ENCODE measurements around the gene TLR10. TPM values are rescaled to one million over a fixed set of nuclear protein-coding genes. Genes with fewer than 3 reads are reported as not detected.

The TLR10 gene
- total and polyA plus RNA-seq, 11 donors = 0.18 to 0.24 TPM; not detected in 9

GRCh38 chr4:38788317-38788716, 5.5 kb upstream of the TLR10 start:
- intact Hi-C loops (cut with DNase I) = loop anchor here in 1 of 10 donors (10.0 kb wide), 1 partner anchor 346 kb away; no protein-coding TSS in a partner anchor
- no peak for DNase-seq
- peak overlapping the region in 1 of 12 donors; percentile 11 for H3K27ac ChIP-seq
- H3K4me3 ChIP-seq = no peak overlapping the region
- no peak for ATAC-seq
- peaks cover 0 to 21% (median 0%) of the 10 kb centered on the region in 12 donors for H3K4me1 ChIP-seq
- no peaks in the 10 kb centered on the region for H3K36me3 ChIP-seq
- 55 to 71% (median 60%) methylated on average over 1 of the region's 1 CpG for WGBS, 4 donors
- H3K27me3 ChIP-seq = no peaks in the 10 kb centered on the region
- H3K9me3 ChIP-seq = peaks cover 0 to 7% (median 0%) of the 10 kb centered on the region in 12 donors
- TF ChIP-seq CTCF (IDR thresholded peaks at IDR 0.05) (no peak), POLR2A (IDR thresholded peaks at IDR 0.05) (no peak)

GRCh38 chr4:38787693-38788092, 4.9 kb upstream of the TLR10 start:
- Histone ChIP-seq H3K4me1 (peaks cover 0 to 17% (median 0%) of the 10 kb centered on the region in 12 donors), H3K4me3 (no peak overlapping the region), H3K27ac (peak overlapping the region in 1 of 12 donors; percentile 11), H3K27me3 (no peaks in the 10 kb centered on the region), H3K9me3 (peaks cover 0 to 7% (median 0%) of the 10 kb centered on the region in 12 donors), H3K36me3 (no peaks in the 10 kb centered on the region)
- intact Hi-C loops (cut with DNase I) = loop anchor here in 1 of 10 donors (10.0 kb wide), 1 partner anchor 347 kb away; no protein-coding TSS in a partner anchor
- ATAC-seq = no peak
- no peak for TF ChIP-seq CTCF (IDR thresholded peaks at IDR 0.05)
- no peak for TF ChIP-seq POLR2A (IDR thresholded peaks at IDR 0.05)
- no peak for DNase-seq
- 84 to 88% (median 86%) methylated on average over 4 of the region's 4 CpGs for WGBS, 4 donors

- DNase-seq = peak in 2 of 5 donors; percentile 27 to 45
- H3K27ac ChIP-seq = peak overlapping the region in 1 of 12 donors; percentile 75
- peaks cover 0 to 12% (median 0%) of the 10 kb centered on the region in 12 donors for H3K4me1 ChIP-seq
- TF ChIP-seq POLR2A (IDR thresholded peaks at IDR 0.05) (no peak), CTCF (IDR thresholded peaks at IDR 0.05) (no peak)
- intact Hi-C loops (cut with DNase I) = loop anchor here in 1 of 10 donors (10.0 kb wide), 1 partner anchor 349 kb away; no protein-coding TSS in a partner anchor
- no peaks in the 10 kb centered on the region for H3K27me3 ChIP-seq
- ATAC-seq = peak in 3 of 4 donors; percentile 67 to 78 (median 77)
- H3K9me3 ChIP-seq = peaks cover 0 to 7% (median 0%) of the 10 kb centered on the region in 12 donors
- no peak overlapping the region for H3K4me3 ChIP-seq
- H3K36me3 ChIP-seq = no peaks in the 10 kb centered on the region
- WGBS, 4 donors = 77 to 88% (median 86%) methylated on average over 8 of the region's 8 CpGs
These were observed 3.2 kb upstream of the TLR10 start for GRCh38 chr4:38785901-38786402.

GRCh38 chr4:38785041-38785790, 2.4 kb upstream of the TLR10 start:
- ATAC-seq (no peak), DNase-seq (no peak)
- H3K27ac ChIP-seq = peak overlapping the region in 1 of 12 donors; percentile 75
- no peaks in the 10 kb centered on the region for H3K27me3 ChIP-seq
- WGBS, 4 donors = 70 to 75% (median 71%) methylated on average over 6 of the region's 6 CpGs
- peaks cover 0 to 16% (median 0%) of the 10 kb centered on the region in 12 donors for H3K4me1 ChIP-seq
- H3K36me3 ChIP-seq = no peaks in the 10 kb centered on the region
- TF ChIP-seq CTCF (IDR thresholded peaks at IDR 0.05) (no peak), POLR2A (IDR thresholded peaks at IDR 0.05) (no peak)
- H3K4me3 ChIP-seq = no peak overlapping the region
- intact Hi-C loops (cut with DNase I) = loop anchor here in 1 of 10 donors (10.0 kb wide), 1 partner anchor 350 kb away; no protein-coding TSS in a partner anchor
- peaks cover 0 to 7% (median 0%) of the 10 kb centered on the region in 12 donors for H3K9me3 ChIP-seq

Measured in heart left ventricle (tissue), 16 donors.